HG03196 (cell line): ENCODE results near the gene SOD2.
A peak's percentile ranks its signal among the peaks of the same experiment; 100 is the strongest.
"Not testable (repeated sequence)": the region's sequence is repeated elsewhere in the genome, so short reads cannot be mapped to it uniquely, and the experiment has no call there.

Experiments
- ATAC-seq: cut with Tn5 transposase; IDR thresholded peaks from one replicate; pipeline ENCODE4 v1.9.1; 2021; ENCODE audit not compliant: unreplicated experiment

Gene SOD2

DNA sequence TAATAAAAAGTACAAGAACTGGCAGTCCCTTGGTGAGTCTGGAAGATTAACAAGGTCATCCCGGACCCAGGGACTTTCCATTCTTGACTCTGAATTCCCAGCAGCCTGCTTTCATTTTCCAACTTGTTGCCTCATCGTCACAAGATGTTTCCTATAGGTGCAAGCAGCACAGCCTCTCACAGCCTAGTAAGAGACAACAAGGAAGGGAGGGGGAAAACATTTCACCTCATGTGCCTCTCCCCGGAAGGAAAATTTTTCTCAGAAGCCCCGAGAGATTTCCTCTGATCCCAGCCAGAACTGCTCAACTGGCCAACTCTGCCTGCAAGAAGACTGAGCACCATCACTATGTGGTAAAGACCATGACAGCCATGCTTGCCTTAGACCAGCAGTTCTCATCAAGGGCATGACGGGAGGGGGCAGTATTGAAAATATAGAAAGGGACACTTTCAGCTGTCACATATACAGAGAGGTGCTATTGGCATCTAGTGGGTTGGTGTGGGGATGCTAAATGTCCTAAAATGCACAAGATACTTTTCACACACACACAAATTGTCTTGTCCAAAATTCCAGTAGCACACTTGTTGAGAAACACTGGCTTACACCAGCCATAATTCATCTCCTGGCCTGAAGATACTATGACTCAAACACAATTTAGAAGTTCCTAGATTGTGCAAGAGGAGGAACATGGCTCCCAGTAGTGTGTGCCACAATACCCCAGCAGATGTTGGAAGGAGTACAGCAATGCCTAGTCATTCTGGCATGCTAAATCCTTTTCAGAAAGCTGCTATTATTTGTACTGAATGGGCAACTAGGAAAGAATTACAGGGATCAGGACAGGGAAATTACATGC lies 23.4 kb upstream of the SOD2 start:
- ATAC-seq, result no peak

DNA sequence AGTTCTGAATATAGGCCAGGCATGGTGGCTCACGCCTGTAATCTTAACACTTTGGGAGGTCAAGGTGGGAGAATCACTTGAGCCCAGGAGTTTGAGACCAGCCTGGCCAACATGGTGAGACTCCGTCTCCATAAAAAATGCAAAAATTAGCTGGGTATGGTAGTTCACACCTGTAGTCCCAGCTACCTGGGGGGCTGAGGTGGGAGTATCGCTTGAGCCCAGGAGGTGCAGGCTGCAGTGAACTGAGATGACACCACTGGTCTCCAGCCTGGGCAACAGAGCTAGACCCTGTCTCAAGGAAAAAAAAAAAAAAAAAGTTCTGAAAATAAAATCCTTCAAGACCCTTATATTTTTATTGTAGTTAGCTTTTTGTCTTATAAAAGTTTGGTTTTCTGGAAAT lies 22.6 kb upstream of the SOD2 start:
- no peak for ATAC-seq

DNA sequence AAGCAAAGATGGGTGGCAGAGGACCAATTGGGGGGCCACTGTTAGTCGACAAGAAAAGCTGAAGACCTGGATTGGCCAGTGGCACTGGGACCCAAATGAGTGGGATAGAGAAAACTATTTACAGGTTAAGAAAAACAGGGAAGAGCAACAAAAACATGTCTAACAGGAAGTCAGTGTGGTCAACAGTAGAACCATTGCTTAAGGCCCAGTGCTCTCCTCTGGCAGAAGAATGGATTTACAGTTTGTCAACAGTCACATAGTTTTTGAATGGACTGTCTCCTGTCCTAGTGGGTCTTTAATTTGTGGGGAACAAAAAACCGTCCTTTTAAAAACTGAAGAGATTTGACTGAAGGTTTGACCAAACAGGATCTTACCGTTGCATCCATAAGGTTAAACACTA lies 22.1 kb upstream of the SOD2 start:
- ATAC-seq, result no peak

DNA sequence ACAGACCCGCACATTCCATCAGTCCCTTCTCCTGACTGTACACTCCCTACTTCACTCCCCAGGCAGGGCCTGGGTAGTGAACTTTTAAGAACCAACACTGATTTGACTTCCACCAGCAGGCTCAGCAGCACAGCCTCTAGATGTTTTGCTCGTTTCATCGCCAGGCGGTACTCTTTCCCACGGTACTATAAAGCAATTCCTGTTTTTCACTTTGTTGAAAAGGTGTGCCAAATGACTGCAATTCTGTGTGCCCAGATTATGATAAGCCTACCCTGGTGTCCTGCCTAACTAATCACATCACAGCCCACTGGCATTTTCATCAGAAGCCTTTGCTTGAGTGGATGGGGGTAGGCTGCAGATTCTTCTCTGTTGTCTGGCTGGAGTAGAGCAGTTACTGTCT lies 21.4 kb upstream of the SOD2 start:
- no peak for ATAC-seq

DNA sequence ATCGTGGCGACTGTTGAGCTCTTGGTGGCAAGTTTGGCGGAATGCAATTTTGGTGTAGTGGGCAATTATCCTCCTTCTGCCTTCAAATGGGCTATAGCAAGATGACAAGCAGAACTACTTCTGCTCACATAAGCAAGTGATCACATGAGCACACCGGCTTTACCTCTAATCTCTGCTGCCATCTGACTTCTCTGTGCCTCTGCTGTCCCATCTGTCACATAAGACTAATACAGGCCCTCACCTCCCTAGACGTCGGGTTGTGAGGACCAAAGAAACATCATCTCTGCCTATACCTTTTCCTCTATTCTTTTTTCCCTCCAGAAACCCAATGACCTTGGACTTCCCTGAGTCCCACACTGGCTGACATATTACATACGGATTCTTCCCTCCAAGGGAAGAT lies 20.9 kb upstream of the SOD2 start:
- no peak for ATAC-seq

DNA sequence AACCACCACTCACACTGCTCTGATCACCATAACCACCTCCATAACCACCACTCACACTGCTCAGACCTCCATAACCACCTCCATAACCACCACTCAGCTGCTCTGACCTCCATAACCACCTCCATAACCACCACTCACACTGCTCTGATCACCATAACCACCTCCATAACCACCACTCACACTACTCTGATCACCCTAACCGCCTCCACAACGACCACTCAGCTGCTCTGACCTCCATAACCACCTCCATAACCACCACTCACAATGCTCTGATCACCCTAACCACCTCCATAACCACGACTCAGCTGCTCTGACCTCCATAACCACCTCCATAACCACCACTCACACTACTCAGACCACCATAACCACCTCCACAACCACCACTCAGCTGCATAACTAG lies 19.3 kb upstream of the SOD2 start:
- ATAC-seq, result not testable (repeated sequence)

DNA sequence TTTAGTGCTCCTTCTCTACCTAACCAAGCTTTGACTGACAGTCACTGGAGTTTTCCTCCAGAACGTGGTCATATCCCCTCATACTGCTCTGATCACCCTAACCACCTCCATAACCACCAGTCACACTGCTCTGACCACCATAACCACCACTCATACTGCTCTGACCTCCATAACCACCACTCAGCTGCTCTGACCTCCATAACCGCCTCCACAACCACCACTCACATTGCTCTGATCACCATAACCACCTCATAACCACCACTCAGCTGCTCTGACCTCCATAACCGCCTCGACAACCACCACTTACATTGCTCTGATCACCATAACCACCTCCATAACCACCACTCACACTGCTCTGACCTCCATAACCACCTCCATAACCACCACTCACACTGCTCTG lies 17.6 kb upstream of the SOD2 start:
- not testable (repeated sequence) for ATAC-seq

DNA sequence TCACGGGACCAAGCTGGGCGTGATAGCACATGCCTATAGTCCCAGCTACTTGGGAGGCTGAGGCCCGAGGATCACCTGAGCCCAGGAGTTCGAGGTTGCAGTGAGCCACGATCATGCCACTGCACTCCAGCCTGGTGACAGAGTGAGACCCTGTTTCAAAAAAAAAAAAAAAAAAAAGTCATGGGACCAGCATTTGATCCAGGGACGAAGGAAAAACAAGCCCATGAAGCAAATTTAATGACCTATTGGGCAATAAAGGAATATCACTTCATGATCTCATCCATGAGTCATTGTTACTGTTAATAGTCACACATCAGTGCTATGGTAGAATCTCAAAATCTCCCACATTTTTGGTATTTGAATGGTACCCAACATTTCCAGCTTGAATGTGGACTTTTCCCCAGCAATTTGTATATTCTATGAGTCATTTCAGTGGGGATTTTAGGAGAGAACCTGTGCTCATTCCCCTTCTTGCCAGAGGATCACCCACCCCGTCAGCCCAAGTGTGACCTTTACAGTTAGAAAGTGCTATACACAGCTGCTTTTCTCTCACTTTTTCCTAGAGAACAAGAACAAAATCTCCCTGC lies 8.5 kb upstream of the SOD2 start:
- no peak for ATAC-seq

DNA sequence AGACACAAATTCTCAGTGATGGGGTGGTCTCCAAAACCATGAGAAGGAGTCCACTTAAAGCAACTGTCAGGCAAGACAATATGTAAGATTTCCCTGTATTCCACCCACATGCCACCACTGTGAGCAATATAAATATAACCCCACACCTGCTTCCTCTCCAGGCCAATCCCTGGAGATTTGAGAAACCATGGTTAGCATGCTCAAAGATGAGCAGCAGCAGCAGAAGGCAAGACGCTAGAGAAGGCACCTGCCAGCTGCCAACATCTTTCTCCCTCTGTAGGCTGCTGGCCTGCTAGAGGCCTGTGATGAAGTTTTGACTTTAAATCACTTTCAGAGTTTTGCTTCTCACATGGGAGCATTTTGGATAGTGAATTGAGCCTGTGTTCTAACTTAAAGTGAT lies 7.9 kb upstream of the SOD2 start:
- no peak for ATAC-seq

DNA sequence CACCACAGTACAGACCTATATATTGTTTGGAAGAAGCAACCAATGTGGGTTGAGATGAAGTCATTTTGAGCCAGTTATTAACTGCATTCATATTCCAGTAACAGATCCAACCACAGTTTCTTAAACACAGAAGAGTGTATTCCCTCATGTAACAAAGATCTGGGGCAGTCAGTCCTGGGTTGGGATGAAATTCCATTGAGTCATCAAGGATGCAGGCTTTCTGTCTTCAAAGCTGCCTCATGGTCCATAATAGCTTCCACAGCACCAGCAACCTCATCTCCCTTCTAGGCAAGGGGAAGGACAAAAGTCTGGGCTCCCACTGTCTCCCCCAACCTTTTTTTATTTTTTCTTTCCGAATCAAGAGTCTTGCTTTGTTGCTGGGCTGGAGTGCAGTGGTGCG lies 2.9 kb upstream of the SOD2 start:
- ATAC-seq, result no peak

DNA sequence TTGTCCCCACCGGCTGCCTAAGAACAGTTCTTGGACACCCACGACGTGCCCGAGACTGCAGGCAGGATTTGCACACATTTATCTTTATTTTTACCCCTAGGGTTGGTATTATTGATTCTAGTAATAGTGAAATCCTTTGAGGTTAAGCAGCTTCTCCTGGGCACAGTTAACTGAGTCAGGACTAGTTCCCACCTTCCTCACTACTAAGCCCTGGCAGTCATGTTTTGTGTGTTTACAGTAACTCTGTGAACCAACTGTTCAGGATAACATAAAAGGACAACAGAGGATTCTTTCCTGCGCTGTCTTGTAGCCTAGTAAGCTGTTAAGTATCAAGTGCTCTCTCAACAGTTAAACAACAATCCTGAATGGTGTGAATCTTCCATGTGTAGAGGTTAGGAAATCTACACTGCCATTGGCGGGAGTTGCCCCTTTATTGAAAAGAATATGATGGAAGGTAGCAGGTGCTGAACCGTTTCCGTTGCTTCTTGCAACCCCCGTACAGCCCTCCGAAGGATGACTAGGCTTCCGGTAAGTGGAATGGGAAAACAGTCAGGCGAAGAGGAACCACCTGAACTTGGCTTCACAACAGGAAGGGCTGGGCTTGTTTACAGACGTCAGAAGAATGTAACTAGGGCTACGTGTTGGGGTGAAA lies 979 bp upstream of the SOD2 start:
- no peak for ATAC-seq

DNA sequence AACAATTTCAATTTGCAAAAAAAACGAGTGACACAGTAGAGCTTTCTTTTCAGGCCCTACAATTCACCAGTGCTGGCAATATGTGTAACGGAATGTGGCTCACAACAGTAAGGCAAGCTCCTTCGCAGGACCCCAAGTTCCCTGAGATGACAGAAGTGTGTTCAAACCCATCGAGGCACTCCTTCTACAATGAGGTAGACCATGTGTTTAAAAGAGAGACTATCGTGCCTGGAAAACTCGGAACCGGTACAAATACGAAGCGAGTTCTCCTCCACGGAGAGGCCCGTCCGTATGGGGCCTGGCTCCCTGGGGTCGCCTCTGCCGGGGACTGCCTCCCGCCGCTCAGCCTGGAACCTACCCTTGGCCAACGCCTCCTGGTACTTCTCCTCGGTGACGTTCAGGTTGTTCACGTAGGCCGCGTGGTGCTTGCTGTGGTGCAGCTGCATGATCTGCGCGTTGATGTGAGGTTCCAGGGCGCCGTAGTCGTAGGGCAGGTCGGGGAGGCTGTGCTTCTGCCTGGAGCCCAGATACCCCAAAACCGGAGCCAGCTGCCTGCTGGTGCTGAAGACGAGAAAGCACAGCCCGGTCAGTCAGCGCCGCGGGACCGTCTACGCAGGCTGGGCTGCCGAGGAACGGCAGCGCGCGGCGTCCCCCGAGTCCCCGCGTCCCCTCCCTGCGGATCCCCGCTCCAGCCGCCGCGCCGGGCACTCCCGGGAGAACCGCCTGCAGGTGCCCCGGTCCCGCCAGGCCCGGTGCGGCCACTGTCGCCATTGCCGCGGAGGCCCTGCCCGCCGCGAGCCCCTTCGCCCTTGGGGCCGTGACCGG lies 526 bp downstream of the SOD2 start:
- ATAC-seq, result peak; percentile 29

DNA sequence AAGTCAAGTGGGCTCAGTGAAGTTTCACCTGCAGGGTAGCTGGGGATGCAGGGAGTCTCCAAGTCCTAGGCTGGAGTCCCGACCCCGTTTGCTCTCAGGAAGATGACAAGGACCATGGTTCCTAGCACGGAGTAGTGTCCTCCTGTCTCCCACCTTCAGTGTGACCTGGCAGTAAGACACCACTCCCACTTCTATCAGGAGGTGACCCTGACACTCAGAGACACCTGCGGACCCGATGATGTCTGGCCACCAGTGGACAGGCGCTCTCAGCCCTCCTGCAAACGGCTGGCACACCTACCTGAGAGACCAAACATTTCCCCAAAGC lies 1.1 kb downstream of the SOD2 start:
- no peak for ATAC-seq

DNA sequence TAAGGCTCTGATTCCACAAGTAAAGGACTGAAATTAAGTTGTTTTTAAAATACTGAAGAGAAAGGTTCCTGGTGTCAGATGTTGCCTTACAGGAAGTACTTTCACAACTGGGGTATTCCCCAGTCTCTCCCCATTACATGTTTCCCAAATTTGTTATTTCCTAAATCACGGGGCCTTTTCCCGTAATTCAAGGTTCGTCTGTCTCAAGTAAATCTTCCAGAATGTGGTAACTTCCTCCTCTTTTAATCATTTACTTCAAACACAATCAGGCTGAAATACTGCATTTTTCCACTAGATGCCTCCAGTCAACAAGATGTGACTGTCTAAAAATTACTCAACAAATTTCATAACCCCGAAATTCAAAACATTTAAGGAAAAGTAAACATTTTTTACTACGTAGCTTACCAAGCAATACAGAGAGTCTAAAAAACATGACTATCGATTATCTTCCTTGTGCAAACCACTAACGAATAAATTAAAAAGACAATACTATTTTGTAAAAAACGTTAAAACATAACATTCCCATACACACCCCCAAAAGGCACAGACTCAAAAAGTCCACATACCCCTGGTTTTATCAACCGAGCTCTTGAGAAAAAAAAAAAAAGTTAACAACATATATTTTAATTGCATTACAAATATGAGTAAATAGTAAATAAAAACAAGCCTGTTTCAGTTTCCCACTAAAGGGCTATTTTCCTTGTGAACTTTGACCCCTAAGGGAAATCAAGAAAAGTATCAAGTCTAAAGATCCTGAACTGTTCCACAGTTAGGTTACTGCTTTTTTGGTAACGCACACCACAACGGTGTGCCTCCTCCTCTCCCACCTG lies 1.7 kb downstream of the SOD2 start:
- peak; percentile 21 for ATAC-seq

DNA sequence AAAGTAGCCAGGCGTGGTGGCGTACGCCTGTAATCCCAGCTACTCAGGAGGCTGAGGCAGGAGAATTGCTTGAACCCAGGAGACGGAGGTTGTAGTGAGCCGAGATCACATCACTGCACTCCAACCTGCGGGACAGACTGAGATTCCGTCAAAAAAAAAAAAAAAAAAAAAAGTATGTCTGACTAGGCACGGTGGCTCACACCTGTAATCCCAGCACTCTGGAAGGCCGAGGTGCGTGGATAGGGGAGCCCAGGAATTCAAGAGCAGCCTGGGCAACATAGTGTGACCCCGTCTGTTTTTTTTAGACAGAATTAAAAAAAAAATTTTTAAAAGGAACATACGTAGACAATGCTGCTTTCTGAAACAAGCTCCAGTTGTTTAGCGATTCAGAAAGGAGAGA lies 2.9 kb downstream of the SOD2 start:
- ATAC-seq, result not testable (repeated sequence)

DNA sequence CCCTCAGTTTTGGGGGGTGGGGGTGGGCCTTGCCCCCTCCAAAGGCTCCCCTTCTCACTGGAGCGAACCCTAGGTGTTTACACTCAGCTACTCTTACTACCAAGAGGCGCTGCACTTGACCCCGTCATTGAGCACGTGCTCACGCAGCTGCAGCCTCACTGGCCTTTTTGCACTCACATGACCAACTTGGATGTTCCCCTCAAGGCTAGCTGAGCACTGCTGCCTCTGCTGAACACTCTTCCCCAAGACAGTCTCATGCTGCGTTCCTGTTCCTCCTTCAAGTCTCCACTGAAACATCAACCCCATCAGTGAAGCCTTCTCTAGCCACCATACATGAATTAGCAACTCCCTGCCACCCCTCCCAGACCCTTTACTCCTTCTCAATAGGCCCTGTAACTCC lies 4.0 kb downstream of the SOD2 start:
- ATAC-seq, result no peak

DNA sequence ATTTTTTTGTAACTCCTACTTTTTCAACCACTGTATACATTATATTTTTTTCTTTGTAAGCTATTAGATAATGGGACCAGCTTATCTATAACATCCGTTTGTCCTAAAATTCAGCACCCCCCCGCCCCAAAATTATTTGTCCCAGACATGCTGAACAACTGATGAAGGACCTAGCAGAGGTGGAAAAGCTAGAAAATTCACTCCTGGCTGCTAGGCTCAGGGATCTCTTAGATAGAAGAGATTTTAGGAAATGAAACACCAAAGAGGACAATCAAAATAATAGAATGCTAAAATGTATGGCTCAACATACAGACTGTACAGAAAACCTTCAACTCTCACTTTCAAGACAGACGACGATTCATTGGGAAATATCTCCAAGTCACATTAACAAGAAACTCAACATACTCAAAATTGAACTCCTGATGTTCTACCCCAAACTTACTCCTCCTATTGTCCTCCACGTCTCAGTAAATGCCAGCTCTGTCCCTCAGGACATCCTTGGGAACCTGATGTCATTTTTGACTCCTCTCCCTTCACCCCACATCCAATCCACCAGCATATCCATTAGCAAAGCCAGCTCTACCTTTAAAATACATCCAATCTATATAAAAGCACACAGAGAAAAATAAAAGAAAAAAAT lies 4.7 kb downstream of the SOD2 start:
- ATAC-seq, result no peak

DNA sequence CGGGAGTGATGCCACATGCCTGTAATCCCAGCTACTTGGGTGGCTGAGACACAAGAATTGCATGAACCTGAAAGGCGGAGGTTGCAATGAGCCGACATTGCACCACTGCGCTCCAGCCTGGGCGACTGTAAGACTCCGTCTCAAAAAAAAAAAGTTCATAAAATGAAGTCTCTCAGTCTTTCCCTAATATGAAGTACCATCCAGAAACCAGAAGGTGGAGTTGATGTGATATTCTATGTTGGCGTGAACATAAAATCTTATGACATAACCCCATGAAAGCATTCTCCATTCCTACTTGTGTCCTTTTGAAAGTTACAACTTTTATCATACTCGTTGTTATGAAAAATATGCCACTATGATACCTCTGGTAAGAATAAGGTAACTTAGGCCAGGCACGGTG lies 5.7 kb downstream of the SOD2 start:
- no peak for ATAC-seq

DNA sequence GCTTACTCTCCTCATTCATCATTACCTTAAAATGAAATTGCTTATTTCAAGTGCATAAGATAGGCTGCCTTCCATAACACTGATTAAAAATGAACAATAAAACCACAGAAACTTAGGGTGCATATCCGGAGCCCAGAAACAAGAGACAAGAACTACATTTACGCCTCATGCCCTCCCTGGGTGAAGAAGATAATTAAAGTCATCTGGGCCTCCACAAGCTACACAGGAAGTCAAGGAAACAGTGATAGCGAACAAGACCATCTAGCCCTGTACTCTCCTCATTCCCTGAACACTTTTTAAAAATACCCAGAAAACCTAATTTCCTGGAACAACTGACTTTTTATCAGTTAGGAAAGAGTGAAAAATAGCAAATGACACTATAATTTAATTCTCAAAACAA lies 6.3 kb downstream of the SOD2 start:
- ATAC-seq, result no peak

DNA sequence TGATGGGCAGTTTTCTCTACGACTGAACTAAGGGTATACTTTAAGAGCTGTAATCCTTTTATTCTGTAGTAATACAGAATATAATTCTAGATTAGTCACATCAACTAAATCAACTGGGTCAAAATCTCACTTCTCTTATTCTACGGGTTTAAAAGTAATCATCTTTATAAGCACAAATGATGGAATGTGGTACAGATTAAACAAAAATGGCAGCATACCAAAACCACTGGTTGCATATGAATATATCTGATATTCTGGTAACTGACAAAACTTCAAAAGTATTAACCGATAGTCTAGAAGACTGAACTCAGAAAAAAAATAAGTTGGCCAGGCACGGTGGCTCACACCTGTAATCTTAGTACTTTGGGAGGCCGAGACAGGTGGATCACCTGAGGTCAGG lies 7.0 kb downstream of the SOD2 start:
- no peak for ATAC-seq

DNA sequence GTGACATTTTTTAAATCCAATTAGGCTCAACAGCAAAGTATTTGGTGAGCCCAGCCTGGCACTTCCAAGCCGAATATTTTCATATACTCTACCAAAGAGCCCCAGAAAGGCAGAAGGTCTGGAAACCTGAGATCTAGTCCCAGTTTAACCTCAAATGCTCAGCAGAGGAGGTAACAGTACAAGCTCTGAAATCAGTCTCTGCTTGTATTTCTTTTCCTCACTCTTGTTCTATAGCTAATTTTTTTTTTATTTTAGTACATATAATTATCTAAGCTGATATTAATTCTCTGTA lies 9.1 kb downstream of the SOD2 start:
- no peak for ATAC-seq
